Activated T-helper 1 cell treated with Interleukin-2 at 50 U/mL for 16 hours (primary cell): Measurements from ENCODE around the gene FICD.
"Not testable (repeated sequence)": the region's sequence is repeated elsewhere in the genome, so short reads cannot be mapped to it uniquely, and the experiment has no call there.

Source experiments
- DNase-seq: peaks from one replicate; pipeline ENCODE4 v3.0.0-alpha.2; 2020; ENCODE audit warnings: low read depth

FICD gene

DNA sequence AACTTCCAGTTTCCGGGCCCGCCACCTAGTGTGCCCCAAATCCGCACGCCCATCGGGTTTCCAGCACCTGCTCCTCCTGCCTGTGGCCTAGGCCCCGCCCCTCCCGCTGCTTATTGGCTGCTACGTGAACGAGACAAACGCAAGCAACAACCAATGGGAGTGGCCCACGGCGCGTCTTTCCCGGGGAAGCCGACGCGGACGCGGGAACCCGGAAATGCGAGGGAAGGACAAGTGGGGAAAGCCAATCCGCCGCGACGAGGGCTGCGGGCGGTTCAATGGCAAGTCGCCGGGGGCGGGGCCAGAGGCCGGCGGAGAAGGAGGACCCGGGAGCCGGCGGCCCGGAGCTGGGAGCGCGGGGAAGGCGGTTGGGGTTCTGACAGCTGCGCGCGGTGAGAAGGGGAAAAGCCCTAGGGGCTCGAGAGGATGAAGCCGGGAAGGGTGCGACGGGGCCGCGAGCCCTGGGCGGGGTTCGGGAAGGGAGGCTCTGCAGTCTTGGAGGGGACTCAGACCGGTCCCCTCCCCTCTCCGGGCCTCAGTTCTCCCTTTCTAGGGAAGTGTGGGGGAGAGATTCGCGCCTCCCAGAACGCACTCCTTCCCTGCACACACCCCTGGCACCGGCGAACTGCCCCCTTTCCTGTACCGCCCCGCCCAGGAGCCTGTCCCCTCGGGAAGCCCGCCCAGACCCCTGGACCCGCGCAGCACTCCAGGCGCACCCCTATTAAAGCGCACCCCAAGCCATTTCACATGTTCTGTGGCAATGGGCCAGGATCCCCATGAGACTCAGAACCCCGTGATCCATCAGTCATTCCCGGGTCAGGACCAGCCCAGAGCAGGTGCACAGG, at the start of gene FICD:
TSS of gene FICD (plus strand) at position 305 of the 842 bp plus-strand sequence. CDS start 1,696 bp downstream, outside the sequence.
- peak; percentile 98 for DNase-seq

DNA sequence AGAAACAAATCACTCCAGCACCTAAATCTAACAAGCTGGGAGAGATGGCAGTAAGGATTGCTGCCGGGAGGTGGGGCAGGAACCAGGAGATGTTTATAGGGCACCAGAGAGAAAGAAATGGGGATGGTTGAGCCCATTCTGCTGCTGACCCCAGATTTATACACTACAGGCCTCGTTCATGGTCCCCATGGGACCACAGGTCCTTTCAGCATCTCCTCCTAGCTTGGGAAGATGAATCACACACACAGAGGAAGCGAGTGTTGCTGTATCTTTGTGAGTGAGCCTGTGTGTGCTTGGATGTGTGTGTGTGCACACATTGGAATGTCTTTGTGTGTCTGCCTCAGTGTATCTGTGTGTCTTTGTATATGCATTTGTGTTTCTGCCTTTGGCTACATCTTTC, 49.7 kb upstream of the FICD start:
- no peak for DNase-seq

DNA sequence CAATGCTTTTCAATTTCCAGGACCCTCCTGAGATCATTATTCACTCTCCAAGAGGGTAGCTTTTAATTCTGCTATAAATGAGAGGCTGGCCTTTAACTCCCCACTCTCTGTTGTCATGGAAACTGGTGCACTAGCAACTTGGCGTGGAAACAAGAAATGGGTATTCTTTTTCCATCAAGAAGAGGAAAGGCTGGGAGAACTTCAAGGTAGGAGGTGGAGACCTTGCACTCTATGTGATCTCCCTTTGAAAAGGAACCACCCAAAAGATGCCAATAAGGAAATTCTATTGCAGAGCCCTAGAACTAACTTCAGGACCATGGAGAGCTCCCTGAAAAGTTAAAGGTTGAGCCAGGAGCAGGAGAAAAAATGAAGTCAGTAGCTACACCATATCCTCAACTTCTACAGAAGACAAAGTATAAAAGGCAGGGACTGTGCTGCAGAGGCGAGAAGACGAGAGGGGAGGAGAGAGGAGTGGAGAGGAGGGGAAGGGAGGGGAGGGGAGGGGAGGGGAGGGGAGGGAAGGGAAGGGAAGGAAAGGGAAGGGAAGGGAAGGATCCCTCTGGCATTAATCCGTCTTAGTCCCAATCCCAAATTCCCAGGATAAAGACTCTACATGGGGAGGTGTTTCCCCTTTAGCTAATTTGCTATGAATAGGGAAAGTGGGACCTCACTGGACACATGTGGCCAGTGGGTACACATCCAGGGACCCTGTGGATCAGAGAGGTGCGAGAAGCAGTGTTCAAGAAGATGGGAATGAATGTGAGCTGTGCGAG, 46.7 kb upstream of the FICD start:
- no peak for DNase-seq

DNA sequence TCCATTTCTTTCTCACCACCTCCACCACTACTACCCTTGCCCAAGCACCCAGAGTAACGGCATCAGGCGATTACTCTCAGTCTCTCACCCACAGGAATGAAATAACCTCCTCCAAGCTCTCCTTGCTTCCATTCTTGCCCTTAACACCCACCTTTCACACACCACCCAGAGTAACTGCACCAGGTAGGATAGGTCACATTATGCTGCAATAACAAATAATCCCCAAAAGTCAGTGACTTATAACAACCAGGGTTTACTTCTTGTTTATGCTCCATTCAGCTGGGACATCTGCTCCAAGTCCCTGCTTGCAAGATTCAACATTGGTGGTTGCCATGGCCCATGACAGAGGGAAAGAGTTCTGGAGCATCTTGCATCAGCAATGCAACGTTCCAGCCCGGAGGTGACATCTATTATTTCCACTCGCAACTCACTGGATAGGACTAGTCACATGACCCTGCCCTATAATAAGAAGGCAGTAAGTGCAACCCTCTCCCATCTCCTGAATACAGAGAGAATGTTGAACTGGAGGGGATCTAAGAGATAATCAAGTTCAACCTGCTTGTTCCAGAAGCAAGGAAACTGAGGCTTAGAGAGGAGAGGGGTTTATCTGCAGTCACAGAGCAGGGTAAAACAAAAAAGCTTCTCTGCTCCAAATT, 41.5 kb upstream of the FICD start:
- no peak for DNase-seq

DNA sequence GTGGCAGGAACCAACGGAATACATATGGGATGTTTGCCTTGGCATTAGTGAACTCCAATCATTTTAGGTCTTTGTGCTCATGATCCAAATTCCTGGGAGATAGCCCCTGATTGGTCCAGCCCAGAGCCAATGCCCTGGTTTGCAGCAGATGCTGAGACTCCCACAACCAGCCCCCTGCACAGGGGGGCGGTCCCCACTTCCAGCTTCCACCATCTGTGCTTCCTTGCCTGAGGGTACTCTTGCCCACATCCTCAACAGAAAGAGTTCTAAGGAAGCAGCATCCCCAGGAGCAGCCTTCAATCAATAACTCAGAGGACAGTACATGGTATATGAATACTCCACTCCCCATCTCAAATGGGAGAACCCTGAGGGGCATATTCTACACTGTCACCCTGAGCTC, 39.7 kb upstream of the FICD start:
- no peak for DNase-seq

DNA sequence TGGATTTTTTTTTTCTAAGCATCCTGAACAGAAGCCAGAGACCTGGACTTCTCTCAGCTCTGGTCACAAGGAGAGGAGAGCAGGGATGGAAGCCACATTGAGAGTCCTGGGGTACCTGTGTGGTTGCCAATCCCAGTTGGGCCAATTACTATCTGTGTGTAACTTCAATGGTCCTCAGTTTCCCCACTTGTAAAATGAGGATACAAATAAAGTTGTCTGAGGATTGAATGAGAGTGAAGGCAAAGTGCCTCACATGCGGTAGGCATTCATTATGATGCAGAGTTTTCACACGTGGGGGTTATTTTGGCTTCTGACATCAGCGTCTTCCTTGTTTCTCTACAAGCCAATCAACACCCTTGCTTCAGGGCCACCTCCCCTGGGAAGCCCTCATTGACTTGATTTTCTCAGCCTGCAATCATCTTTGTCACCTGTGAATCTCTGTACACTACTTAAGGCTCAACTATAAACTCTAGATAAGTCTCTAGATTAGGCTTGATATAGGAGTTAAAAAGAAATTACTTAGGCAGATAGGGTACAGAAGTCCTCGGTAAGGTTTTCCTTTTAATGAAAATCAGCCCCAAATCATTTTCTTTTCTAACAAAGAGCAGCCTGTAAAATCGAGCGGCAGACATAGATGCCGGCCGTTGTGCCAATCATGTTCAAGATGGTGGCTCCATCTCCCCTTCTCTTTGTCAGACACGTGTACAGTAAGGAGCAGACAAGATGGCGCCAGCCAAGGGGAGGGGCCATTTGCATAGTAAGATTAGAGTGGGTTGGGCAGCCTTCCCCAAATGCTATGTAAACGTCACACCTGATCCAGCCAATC, 37.8 kb upstream of the FICD start:
- DNase-seq, result no peak

DNA sequence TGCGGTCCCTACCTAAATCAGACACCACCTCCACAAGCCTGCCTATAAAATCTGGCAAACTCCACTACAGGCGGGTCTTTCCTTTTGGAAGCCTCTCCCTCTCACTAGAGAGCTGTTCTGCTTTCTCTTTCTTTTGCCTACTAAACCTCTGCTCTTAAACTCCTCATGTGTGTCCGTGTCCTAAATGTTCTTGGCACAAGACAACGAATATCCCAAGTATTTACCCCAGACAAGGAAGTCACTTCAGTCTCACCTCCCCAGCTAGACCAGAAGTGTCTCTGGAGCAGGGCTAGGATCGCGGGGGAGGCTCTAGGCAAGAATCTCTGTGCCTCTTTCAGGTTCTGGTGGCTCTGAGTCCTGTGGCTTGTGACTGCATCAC, 37.2 kb upstream of the FICD start:
- no peak for DNase-seq

DNA sequence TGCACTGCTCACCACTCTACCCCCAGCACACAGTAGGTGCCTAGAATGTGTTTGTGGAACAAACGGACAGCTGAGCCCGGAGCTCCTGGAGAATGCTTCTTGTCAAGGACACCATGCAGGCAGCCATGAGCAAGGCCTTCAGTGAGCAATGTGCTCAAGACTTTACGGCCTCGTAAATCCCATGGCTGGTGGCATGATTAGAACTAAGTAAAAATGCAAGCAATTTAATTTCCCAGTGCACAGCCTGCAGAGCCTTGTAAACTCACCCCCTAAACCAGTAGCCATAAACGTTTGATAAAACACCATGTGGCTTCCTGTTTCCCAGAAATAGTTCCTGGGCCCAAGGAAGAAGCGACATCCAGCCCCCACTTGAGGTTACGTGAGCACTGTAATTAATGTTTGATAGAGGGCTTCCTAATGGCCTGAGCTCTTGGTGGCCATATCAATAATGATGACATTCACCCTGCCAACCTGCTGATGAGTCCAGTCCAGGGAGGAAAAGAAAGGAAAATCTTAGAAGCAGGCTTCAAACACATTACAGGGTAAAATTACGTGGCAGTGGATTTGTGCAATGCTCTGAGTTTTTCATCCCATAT, 36.4 kb upstream of the FICD start:
- DNase-seq, result no peak

DNA sequence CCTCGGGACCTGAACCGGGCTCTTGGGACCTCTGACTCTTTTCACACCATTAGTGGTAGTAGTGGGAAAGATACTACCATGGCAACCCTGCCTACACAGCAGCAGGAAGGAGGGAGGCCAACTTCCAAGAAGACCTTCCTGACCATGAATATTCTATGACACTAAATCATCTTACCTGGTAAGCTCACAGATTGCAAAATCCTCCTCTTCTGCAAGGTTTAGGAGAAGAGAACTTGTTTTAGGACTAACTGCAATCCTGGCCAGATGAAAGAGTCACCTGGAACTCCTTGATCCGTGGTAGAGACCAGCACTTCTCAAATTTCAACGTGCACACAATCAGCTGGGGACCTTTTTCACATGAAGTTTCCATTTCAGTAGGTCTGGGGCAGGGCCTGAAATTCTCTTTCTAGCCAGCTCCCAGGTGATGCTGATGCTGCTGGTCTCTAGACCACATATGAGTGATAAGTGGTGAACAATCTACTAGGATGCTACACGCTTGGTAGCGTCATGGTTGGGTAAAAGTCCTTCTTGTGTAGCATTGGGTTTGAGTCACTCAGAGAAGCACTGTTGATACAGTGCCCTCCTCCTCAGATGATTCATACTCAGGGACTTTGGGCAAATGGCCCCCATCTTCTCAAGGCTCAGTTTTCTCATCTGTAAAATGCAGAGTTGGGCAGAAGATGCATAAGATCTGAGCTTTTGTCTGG, 35.6 kb upstream of the FICD start:
- DNase-seq, result no peak

DNA sequence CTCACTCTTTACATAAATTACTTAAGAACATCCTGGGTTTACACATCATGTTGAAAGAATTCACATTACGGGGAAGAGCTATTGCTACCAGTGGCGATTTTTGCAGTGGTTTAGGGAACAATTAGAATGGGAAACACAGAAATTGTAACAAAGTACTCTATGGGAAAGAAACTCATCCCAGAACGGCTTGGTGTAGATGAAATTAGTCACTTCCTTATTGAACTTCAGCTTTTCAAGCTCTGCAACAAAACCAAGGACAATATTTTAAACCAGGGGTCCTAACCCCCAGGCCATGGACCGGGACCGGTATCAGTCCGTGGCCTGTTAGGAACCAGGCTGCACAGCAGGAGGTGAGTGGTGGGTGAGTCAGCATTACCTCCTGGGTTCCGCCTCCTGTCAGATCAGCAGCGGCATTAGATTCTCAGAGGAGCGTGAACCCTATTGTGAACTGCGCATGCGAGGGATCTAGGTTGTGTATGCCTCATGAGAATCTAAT, 32.3 kb upstream of the FICD start:
- no peak for DNase-seq

DNA sequence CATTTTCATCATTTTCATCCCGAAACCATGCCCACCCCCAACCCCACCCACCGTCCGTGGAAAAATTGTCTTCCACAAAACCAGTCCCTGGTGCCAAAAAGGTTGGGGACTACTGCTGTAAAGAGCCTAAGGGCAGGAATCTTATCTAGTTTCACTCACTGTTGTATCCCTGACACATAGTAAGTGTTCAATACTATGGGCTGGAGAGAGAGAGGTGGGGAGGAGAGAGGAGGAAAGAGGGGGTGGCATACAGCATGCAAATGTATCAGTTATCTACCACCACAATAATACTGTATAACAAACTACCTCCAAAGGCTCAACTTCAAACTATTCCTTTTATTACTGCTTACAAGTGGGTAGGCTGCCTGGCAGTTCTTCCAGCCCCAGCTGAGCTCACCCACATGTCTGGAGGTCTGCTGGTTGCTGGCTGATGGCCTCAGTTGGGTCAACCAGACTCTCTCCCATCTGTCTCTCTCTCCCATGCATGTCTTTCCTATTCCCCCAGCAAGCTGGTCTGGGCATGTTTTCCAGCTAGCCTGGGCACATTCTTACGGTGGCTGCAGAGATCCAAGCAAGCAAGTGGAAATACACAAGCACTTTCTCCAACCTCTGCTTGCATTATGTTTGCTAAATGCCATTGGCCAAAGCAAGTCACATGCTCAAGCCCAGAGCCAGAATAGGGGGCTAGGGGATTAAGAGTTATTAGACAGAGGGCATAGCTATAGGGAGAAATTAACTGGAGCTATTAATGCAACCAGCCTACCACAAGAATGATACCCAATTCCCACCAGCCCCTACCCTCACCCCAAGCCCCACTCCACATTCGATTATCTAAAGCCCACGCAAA, 31.6 kb upstream of the FICD start:
- DNase-seq, result no peak

DNA sequence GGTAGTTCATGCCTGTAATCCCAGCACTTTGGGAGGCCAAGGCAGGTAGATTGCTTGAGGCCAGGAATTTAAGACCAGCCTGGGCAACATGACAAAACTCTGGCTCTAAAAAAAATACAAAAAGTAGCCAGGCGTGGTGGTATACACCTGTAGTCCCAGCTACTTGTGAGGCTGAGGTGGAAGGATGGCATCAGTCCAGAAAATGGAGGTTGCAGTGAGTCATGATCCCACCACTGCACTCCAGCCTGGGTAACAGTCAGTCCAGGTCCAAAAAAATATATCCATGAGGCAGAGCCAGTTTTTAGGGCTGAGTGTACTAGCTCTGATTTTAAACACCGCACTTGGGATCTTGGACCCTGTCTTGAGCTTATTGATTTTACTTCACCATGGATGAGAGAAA, 30.6 kb upstream of the FICD start:
- no peak for DNase-seq

DNA sequence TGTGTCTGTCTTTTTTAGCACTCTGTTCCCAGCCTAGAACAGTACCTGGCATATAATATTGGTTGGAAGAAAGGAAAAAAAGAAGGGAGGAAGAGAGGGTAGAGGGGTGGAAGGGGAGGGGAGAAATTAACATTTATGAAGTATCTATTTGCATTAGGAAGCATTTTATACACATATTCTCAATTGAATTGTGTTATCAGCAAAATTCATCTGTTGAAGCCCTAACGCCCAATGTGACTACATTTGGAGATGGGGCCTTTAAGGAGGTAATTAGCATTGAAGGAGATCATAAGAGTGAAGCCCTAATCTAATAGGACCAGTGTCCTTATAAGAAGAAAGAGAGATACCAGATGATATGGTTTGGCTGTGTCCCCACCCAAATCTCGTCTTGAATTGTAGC, 30.2 kb upstream of the FICD start:
- DNase-seq, result no peak

DNA sequence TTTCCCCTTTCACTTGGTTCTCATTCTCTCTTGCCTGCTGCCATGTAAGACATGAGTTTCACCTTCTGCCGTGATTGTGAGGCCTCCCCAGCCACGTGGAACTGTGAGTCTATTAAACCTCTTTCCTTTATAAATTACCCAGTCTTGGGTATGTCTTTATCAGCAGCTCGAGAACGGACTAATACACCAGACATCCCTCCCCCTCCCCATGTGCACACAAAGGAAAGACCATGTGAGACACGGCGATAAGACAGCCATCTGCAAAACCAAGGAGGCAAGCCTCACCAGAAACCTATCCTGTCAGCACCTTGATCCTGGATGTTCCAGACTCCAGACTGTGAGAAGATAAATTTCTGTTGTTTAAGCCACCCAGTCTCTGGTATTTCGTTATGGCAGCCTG, 29.7 kb upstream of the FICD start:
- DNase-seq, result not testable (repeated sequence)

DNA sequence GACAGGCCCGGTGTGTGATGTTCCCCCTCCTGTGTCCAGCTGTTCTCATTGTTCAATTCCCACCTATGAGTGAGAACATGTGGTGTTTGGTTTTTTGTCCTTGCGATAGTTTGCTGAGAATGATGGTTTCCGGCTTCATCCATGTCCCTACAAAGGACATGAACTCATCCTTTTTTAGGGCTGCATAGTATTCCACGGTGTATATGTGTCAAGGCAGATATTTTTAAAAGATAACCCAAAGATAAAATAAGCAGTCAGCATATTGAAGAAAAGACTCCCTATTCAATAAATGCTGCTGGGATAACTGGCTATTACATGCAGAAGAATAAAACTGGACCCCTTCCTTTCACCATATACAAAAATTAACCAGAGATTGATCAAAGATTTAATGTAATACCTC, 28.0 kb upstream of the FICD start:
- DNase-seq, result not testable (repeated sequence)

DNA sequence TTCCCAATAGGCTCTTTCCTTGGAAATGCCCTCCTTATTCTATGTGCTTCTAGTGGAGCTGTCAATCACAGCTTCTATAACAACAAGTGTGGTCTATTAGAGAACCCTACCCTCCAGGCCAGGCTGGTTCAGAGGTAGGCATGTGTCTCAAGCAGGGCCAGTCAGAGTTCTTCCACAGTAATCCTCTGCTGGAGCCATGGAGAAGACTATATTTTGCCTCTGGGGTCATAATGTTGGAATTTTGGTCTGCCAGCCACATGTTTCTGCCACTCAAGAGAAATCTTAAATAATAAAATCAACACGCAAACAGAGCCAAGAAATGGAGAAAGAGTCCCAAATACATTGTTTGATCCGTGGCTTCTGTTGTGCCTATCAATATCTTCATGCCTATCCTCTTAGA, 23.8 kb upstream of the FICD start:
- no peak for DNase-seq

DNA sequence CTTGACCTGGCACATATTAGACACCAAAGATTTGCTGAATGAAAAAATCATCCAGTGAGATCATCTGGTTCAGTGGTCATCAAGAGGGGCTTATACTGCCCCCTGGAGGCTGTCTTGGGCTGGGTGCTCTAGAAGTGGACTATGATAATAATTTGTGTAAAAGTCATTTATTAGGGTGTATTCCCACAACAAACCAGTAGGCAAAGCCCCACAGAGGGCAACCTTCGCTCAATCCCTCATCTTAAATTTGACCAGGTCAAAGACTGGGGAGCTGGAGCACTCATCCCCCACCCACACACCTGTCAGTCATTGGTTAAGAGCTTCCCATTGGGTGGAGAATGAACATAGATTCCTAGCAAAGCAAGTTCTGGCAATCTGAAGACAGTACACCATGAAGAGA, 20.0 kb upstream of the FICD start:
- DNase-seq, result no peak

DNA sequence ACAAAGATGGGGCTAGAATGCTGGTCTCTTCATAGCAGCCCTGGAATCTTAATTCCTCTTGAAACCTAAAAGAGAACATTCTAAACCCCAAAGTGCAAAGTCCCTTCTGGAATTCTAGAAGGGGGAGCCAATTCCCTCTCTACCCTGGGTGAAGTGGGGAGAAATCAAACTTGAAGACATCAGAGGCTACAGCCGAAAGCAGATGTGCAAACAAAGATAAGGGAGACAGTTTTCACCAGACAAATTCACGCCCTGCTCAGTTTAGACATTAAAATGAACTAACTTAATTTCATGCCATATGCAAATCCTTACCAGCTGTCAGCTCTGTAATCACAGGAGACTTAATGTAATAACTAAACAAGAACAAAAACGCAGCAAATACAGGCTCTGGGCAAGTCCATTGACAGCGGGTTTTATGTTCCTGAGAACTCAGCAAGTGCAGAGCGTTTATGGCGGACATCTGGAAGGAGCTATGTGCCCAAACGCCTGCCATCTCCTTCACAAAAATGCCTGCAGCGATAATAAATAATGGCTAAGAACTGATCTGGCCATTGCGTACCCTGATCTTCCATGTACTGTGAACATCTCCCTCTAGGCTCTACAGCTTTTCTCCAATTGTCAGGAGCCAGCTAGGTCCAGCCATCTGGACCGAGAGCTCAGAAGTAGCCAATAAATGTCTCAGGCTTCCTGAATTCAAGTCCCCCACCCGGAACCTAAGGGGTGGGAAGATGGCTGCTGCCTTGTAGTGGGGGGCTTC, 19.1 kb upstream of the FICD start:
- no peak for DNase-seq

DNA sequence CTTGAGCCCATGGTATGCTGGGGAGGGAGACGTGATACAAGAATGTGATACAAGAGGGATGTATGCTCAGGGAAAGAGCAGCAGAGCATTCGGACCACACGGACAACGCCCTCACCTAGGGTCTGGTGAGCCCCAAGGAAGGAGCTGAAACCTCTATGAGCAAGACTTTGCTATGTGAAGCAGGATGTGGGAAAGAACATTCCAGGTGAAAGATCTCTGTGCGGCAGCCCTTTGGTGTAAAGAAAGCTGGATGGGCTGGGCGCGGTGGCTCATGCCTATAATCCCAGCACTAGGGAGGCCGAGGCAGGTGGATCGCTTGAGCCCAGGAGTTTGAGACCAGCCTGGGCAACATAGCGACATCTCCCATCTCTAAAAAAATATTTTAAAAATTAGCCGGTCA, 16.9 kb upstream of the FICD start:
- DNase-seq, result no peak
